Smooth muscle cell (in vitro differentiated cells): Measurements from ENCODE around the gene RIIAD1. TPM values are rescaled to one million over a fixed set of nuclear protein-coding genes. Genes with fewer than 3 reads are reported as not detected.

Experiments used
- DNase-seq: peaks from one replicate; lab custom pipeline; 2025; ENCODE audit not compliant: unreplicated experiment; lab: John Stamatoyannopoulos, UW
- H2AFZ ChIP-seq: fragments of 200-600 bp; sonication (generic); 2 replicates; pipeline ENCODE4 v1.6.0; 2016; ENCODE audit warnings: antibody characterized with exemption, low read depth, mild to moderate bottlenecking
- H3F3A ChIP-seq: fragments of 200-600 bp; sonication (generic); 2 replicates; pipeline ENCODE4 v1.6.0; 2017; ENCODE audit warnings: antibody characterized with exemption, low read depth
- H3K27ac ChIP-seq: fragments of 200-600 bp; sonication (generic); 2 replicates; pipeline ENCODE4 v1.5.1; 2016; ENCODE audit warnings: low read depth, mild to moderate bottlenecking
- H3K27me3 ChIP-seq: fragments of 200-600 bp; sonication (generic); 2 replicates; pipeline ENCODE4 v1.6.1; 2016; ENCODE audit warnings: low read depth, mild to moderate bottlenecking
- H3K36me3 ChIP-seq: fragments of 200-600 bp; sonication (generic); 2 replicates; pipeline ENCODE4 v1.5.1; 2016; ENCODE audit warnings: low read depth
- H3K4me1 ChIP-seq: fragments of 200-600 bp; sonication (generic); 2 replicates; pipeline ENCODE4 v1.5.1; 2016; ENCODE audit warnings: low read depth
- H3K4me2 ChIP-seq: fragments of 200-600 bp; sonication (generic); 2 replicates; pipeline ENCODE4 v1.6.0; 2016; ENCODE audit warnings: mild to moderate bottlenecking
- H3K4me3 ChIP-seq: fragments of 200-600 bp; sonication (generic); 2 replicates; pipeline ENCODE4 v1.5.1; 2016; ENCODE audit warnings: mild to moderate bottlenecking
- H3K79me2 ChIP-seq: fragments of 200-600 bp; sonication (generic); 2 replicates; pipeline ENCODE4 v1.6.0; 2016; ENCODE audit warnings: low read depth, mild to moderate bottlenecking
- H3K9ac ChIP-seq: fragments of 200-600 bp; sonication (generic); 2 replicates; pipeline ENCODE4 v1.6.0; 2016; ENCODE audit warnings: low read depth
- H3K9me3 ChIP-seq: fragments of 200-600 bp; sonication (generic); replicated peaks from 2 replicates; pipeline ENCODE4 v1.5.1; 2016; ENCODE audit warnings: low read depth
- H4K20me1 ChIP-seq: fragments of 200-600 bp; sonication (generic); 2 replicates; pipeline ENCODE4 v1.6.0; 2016; ENCODE audit warnings: low read depth
- WGBS: methylation state at CpG from one replicate; pipeline ENCODE4 v1.1.7; 2016; ENCODE audit warnings: low lambda C conversion rate; 5-methylcytosine and 5-hydroxymethylcytosine counted together
- polyA plus RNA-seq: library from polyadenylated mRNA; unstranded; fragments of >200 nt; fragmentation: Nextera tagmentation; extraction: Ambion mirVana; gene quantifications from 2 replicates; pipeline ENCODE4 v1.2.1, GENCODE V29; 2016
- total RNA-seq: library from RNA; depleted of rRNA; stranded (reverse); fragments of >200 nt; gene quantifications from 2 replicates; pipeline ENCODE4 v1.2.3, GENCODE V29; 2014
- TF ChIP-seq, protein P1 (sequence below): fragments of 200-600 bp; sonication (generic); IDR thresholded peaks from 2 replicates; pipeline ENCODE4 v1.5.1; 2017; ENCODE audit warnings: borderline replicate concordance, mild to moderate bottlenecking, antibody characterized with exemption; ENCODE audit not compliant: insufficient read depth, poor library complexity, severe bottlenecking

Gene RIIAD1
- total and polyA plus RNA-seq, 2 experiments from 2014 or later, result not detected

GRCh38 chr1:151701515-151701914, 19.8 kb upstream of the RIIAD1 start:
- Histone ChIP-seq H3K27ac (no peak overlapping the region), H2AFZ (no peak overlapping the region), H3K4me3 (no peak overlapping the region), H4K20me1 (no peaks in the 10 kb centered on the region), H3K79me2 (no peaks in the 10 kb centered on the region), H3K4me2 (no peak overlapping the region), H3K27me3 (no peaks in the 10 kb centered on the region), H3F3A (no peaks in the 10 kb centered on the region), H3K9ac (no peak overlapping the region), H3K4me1 (no peaks in the 10 kb centered on the region), H3K36me3 (peaks cover 11% of the 10 kb centered on the region), H3K9me3 (no peaks in the 10 kb centered on the region)
- DNase-seq, result no peak
- WGBS, result over 99% methylated on average over 5 of the region's 5 CpGs
- TF ChIP-seq, protein P1, sequence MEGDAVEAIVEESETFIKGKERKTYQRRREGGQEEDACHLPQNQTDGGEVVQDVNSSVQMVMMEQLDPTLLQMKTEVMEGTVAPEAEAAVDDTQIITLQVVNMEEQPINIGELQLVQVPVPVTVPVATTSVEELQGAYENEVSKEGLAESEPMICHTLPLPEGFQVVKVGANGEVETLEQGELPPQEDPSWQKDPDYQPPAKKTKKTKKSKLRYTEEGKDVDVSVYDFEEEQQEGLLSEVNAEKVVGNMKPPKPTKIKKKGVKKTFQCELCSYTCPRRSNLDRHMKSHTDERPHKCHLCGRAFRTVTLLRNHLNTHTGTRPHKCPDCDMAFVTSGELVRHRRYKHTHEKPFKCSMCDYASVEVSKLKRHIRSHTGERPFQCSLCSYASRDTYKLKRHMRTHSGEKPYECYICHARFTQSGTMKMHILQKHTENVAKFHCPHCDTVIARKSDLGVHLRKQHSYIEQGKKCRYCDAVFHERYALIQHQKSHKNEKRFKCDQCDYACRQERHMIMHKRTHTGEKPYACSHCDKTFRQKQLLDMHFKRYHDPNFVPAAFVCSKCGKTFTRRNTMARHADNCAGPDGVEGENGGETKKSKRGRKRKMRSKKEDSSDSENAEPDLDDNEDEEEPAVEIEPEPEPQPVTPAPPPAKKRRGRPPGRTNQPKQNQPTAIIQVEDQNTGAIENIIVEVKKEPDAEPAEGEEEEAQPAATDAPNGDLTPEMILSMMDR, result no peak

DNA sequence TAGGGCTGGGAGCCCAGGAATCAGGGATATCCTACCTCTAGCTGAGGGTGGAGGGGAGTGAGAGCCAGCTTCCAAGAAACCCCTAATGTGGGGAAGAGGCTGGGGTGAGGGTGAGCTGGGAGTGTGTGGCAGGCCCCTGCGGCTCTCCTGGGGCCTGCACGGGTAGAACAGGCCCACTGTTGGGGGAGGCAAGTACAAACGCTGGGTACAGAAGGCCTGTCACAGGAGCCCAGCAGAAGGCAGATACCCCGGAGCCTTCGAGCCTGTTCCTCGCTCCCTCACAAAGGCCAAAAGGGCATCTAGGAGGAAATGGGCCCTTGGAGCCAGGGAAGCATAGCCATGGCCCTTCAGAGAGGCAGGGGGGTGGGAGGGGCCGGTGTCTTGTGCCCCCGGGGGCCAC, 18.4 kb upstream of the RIIAD1 start:
- no peaks in the 10 kb centered on the region for H3K4me1 ChIP-seq
- no peaks in the 10 kb centered on the region for H4K20me1 ChIP-seq
- H3K27me3 ChIP-seq, result no peaks in the 10 kb centered on the region
- no peak for DNase-seq
- WGBS, result 87% methylated on average over 8 of the region's 8 CpGs
- no peaks in the 10 kb centered on the region for H3K79me2 ChIP-seq
- no peak overlapping the region for H3K4me3 ChIP-seq
- TF ChIP-seq, protein P1, result no peak
- H3F3A ChIP-seq, result no peaks in the 10 kb centered on the region
- H3K36me3 ChIP-seq, result peaks cover 7% of the 10 kb centered on the region
- H3K9me3 ChIP-seq, result no peaks in the 10 kb centered on the region
- no peak overlapping the region for H2AFZ ChIP-seq
- no peak overlapping the region for H3K9ac ChIP-seq
- H3K4me2 ChIP-seq, result no peak overlapping the region
- H3K27ac ChIP-seq, result no peak overlapping the region

DNA sequence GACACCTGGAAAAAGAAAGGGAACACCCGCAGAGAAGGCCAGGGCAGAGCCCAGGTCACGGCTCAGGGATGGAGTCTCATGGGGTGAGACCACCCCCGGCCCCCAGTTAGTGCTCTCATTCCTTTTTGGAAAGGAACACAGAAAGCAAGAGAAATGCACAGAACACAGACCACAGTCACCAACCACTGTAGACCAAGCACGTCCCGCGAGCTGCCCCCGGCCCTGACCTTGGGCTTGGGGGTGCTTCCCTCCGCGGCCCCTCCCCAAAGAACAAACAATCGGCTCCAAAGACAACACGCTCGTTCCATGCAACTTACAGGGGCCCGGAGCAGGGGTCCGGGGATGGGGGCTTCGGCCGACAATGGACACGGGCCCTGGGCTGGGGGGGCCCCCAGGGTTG, 17.5 kb upstream of the RIIAD1 start:
- 96% methylated on average over 17 of the region's 17 CpGs for WGBS
- no peak overlapping the region for H2AFZ ChIP-seq
- DNase-seq, result no peak
- no peaks in the 10 kb centered on the region for H4K20me1 ChIP-seq
- peaks cover 7% of the 10 kb centered on the region for H3K36me3 ChIP-seq
- TF ChIP-seq, protein P1, result no peak
- H3K79me2 ChIP-seq, result no peaks in the 10 kb centered on the region
- H3K9me3 ChIP-seq, result no peaks in the 10 kb centered on the region
- no peaks in the 10 kb centered on the region for H3K4me1 ChIP-seq
- H3K9ac ChIP-seq, result no peak overlapping the region
- no peaks in the 10 kb centered on the region for H3F3A ChIP-seq
- no peak overlapping the region for H3K27ac ChIP-seq
- no peak overlapping the region for H3K4me2 ChIP-seq
- no peak overlapping the region for H3K4me3 ChIP-seq
- H3K27me3 ChIP-seq, result no peaks in the 10 kb centered on the region

- no peak overlapping the region for H3K4me3 ChIP-seq
- H3K4me1 ChIP-seq, result no peaks in the 10 kb centered on the region
- WGBS, result 80% methylated on average over 4 of the region's 4 CpGs
- H3K4me2 ChIP-seq, result no peak overlapping the region
- H3K36me3 ChIP-seq, result peaks cover 7% of the 10 kb centered on the region
- H3K27me3 ChIP-seq, result no peaks in the 10 kb centered on the region
- H4K20me1 ChIP-seq, result no peaks in the 10 kb centered on the region
- H3F3A ChIP-seq, result no peaks in the 10 kb centered on the region
- no peak overlapping the region for H2AFZ ChIP-seq
- H3K9ac ChIP-seq, result no peak overlapping the region
- TF ChIP-seq, protein P1, result no peak
- H3K9me3 ChIP-seq, result no peaks in the 10 kb centered on the region
- H3K27ac ChIP-seq, result no peak overlapping the region
- H3K79me2 ChIP-seq, result no peaks in the 10 kb centered on the region
- DNase-seq, result no peak
Measured at GRCh38 chr1:151704246-151704645, 17.1 kb upstream of the RIIAD1 start.
